CD4-positive, alpha-beta T cell (primary cell): ENCODE data around the gene GRM2. TPM values are rescaled to one million over a fixed set of nuclear protein-coding genes. Genes with fewer than 3 reads are reported as not detected.
A peak's percentile ranks its signal among the peaks of the same experiment; 100 is the strongest.

Experiments
- ATAC-seq: fragments of 200-7000 bp; cut with Tn5 transposase; one replicate; pipeline ENCODE4 v1.10.0; 2022; ENCODE audit warnings: mild to moderate bottlenecking; ENCODE audit not compliant: poor library complexity
- CTCF ChIA-PET: fragments of 350-600 bp; sonication (Branson Sonifier 250); formaldehyde crosslinking; loops from one replicate; lab custom pipeline; 2021; ENCODE audit warnings: antibody characterized with exemption, inconsistent platforms; lab: Charles Lee
- POLR2A ChIA-PET: fragments of 350-600 bp; sonication (Branson Sonifier 250); formaldehyde crosslinking; loops from one replicate; lab custom pipeline; 2021; ENCODE audit warnings: antibody characterized with exemption, inconsistent platforms; lab: Charles Lee
- DNase-seq, 14 experiments: peaks; one replicate each; pipeline ENCODE4 v3.0.0-alpha.2; 2013 to 2020; ENCODE audit warnings: mixed read lengths in 2 of 14
- H3K27ac ChIP-seq, 2 donors: one replicate each; pipeline versions ENCODE4 v1.5.1 to v1.7.0; 2013; ENCODE audit warnings: low read length in 2 of 2, low read depth in 1 of 2, mild to moderate bottlenecking in 1 of 2
- H3K27me3 ChIP-seq, 2 experiments: 1 replicate in 1 of 2; 2 replicates in 1 of 2; pipeline versions ENCODE4 v1.6.1 to v1.7.0; 2013; ENCODE audit warnings: low read length in 2 of 2, control low read depth in 1 of 2, mild to moderate bottlenecking in 1 of 2, moderate library complexity in 1 of 2; ENCODE audit not compliant: insufficient read depth in 2 of 2, control insufficient read depth in 1 of 2
- H3K36me3 ChIP-seq: one replicate; pipeline ENCODE4 v1.6.1; 2013; ENCODE audit warnings: low read length, control low read depth; ENCODE audit not compliant: insufficient read depth
- H3K4me1 ChIP-seq: one replicate; pipeline ENCODE4 v1.6.1; 2013; ENCODE audit warnings: low read length, control low read depth; ENCODE audit not compliant: insufficient read depth
- H3K4me3 ChIP-seq: one replicate; pipeline ENCODE4 v1.5.1; 2013; ENCODE audit warnings: mild to moderate bottlenecking, low read length, moderate library complexity
- H3K9me3 ChIP-seq, 2 experiments: 1 replicate in 1 of 2; 2 replicates in 1 of 2; pipeline versions ENCODE4 v1.6.1 to v1.7.0; 2013; ENCODE audit warnings: low read length in 2 of 2, mild to moderate bottlenecking in 2 of 2, control low read depth in 1 of 2, moderate library complexity in 1 of 2; ENCODE audit not compliant: control insufficient read depth in 1 of 2, insufficient read depth in 1 of 2
- H3K27ac Mint-ChIP-seq: one replicate; pipeline ENCODE4 v1.8.0; 2020; ENCODE audit warnings: mixed read lengths
- H3K27me3 Mint-ChIP-seq: one replicate; pipeline ENCODE4 v1.8.0; 2021; ENCODE audit warnings: mixed read lengths
- H3K36me3 Mint-ChIP-seq: one replicate; pipeline ENCODE4 v1.8.0; 2021; ENCODE audit warnings: low read depth, mixed read lengths
- H3K4me1 Mint-ChIP-seq: one replicate; pipeline ENCODE4 v1.8.0; 2021; ENCODE audit warnings: low read depth, mixed read lengths
- H3K4me3 Mint-ChIP-seq: one replicate; pipeline ENCODE4 v1.8.0; 2020; ENCODE audit warnings: mild to moderate bottlenecking, mixed read lengths
- H3K9me3 Mint-ChIP-seq: one replicate; pipeline ENCODE4 v1.8.0; 2020; ENCODE audit warnings: mixed read lengths
- CTCF ChIP-seq: fragments of 200-600 bp; IDR thresholded peaks from one replicate; pipeline ENCODE4 v1.8.0; 2022; ENCODE audit warnings: antibody characterized with exemption, mild to moderate bottlenecking
- intact Hi-C, 2 experiments: fragments of 100-400 bp; cut with DNase I in 1 of 2; cut with micrococcal nuclease in 1 of 2; formaldehyde crosslinking; loops; one replicate each; pipeline versions ENCODE4 v1.15.1 to v1.9.0; 2023 to 2025; cut with DNase I, micrococcal nuclease
- total RNA-seq, 174 experiments: library from RNA in 2 of 174; stranded (reverse) in 2 of 174; gene quantifications; one replicate each; pipeline ENCODE4 v1.2.3 and lab custom pipeline; 2021 to 2026

GRM2 gene
- total RNA-seq, 2 experiments from 2014 or later = 4.1 to 4.2 TPM

- no peak for TF ChIP-seq CTCF
- peaks cover 29% of the 10 kb centered on the region for H3K4me1 ChIP-seq
- CTCF ChIA-PET = no interaction called here
- Mint-ChIP-seq H3K4me1 (peaks cover 38% of the 10 kb centered on the region), H3K4me3 (no peak overlapping the region), H3K27me3 (no peaks in the 10 kb centered on the region), H3K9me3 (no peaks in the 10 kb centered on the region), H3K36me3 (no peaks in the 10 kb centered on the region), H3K27ac (no peak overlapping the region)
- peaks cover 0 to 6% of the 10 kb centered on the region in 2 experiments for H3K9me3 ChIP-seq
- intact Hi-C loops = no loop called here
- H3K27me3 ChIP-seq = no peaks in the 10 kb centered on the region
- DNase-seq (peak in 1 of 14 experiments; percentile 7), ATAC-seq (no peak)
- H3K36me3 ChIP-seq = no peaks in the 10 kb centered on the region
- POLR2A ChIA-PET = no interaction called here
- H3K4me3 ChIP-seq = no peak overlapping the region
- H3K27ac ChIP-seq = no peak overlapping the region
Measured at GRCh38 chr3:51717446-51717845, 10.6 kb downstream of the GRM2 start.

- DNase-seq (peak in 1 of 14 experiments; percentile 5), ATAC-seq (no peak)
- no peaks in the 10 kb centered on the region for H3K27me3 Mint-ChIP-seq
- Histone ChIP-seq H3K4me3 (no peak overlapping the region), H3K4me1 (peaks cover 29% of the 10 kb centered on the region), H3K9me3 (peaks cover 0 to 6% of the 10 kb centered on the region in 2 experiments), H3K27me3 (no peaks in the 10 kb centered on the region), H3K27ac (no peak overlapping the region), H3K36me3 (no peaks in the 10 kb centered on the region)
- H3K9me3 Mint-ChIP-seq = no peaks in the 10 kb centered on the region
- POLR2A ChIA-PET = no interaction called here
- peaks cover 40% of the 10 kb centered on the region for H3K4me1 Mint-ChIP-seq
- CTCF ChIA-PET = no interaction called here
- H3K4me3 Mint-ChIP-seq = no peak overlapping the region
- intact Hi-C loops = no loop called here
- H3K27ac Mint-ChIP-seq = no peak overlapping the region
- no peaks in the 10 kb centered on the region for H3K36me3 Mint-ChIP-seq
- no peak for TF ChIP-seq CTCF
Measured at GRCh38 chr3:51717947-51718346, 11.1 kb downstream of the GRM2 start.

DNA sequence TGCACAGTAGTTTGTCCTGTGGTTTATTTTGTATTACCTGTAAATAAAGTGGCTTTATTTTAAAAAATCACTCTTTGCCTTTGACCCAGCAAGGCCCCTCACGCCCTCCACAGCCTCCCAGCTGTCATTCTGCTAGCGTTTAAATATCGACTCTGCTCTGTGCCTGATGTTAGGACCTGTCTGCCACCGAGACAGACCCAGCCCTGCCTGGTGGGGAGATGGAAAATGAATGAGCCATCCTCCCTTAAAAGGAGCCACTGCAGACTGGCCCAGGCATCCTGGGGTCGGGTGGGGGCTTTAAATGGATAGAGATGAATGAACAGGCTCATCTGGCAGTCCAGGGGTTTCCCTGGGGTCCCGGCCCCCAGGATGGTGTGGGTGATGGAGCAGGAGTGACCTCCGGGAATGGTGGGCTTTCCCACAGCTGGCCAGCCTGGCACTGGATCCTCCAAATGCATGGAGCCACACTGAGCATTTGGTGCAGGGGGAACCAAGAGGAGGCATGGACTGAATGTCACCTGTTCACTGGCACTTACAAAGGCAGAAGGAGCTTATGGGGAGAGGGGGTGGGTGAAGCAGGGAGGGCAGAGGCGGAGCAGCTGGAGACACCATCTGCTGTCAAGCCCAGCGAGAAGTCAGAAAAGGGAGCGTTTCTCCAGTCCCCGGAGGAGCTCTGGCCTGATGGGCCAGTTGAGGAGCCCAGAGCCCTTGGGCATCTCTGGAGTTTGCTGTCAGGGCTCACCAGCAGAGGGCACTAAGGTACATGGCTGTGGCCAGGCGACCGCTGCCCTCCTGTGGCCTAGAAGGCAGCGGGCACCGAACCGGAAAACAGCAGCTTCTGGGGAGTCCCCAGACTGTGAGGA, 11.9 kb downstream of the GRM2 start:
- H3K4me3 Mint-ChIP-seq = no peak overlapping the region

More for the DNA sequence above, 11.9 kb downstream of the GRM2 start:
- Histone ChIP-seq H3K4me3 (no peak overlapping the region), H3K27ac (no peak overlapping the region), H3K4me1 (peaks cover 29% of the 10 kb centered on the region), H3K27me3 (no peaks in the 10 kb centered on the region), H3K36me3 (no peaks in the 10 kb centered on the region), H3K9me3 (peaks cover 0 to 6% of the 10 kb centered on the region in 2 experiments)
- ATAC-seq (no peak), DNase-seq (peak in 12 of 14 experiments; percentile 3 to 71 (median 18))
- intact Hi-C loops = no loop called here
- H3K27ac Mint-ChIP-seq = no peak overlapping the region
- ChIA-PET CTCF (interaction anchor here (0.7 kb wide), 1 partner anchor 12 kb away, joined by 3 read pairs; no protein-coding TSS in a partner anchor), POLR2A (interaction anchor here (1.0 kb wide), 1 partner anchor 219 kb away, joined by 4 read pairs; the partner anchor contains the start of gene DCAF1)
- peak; percentile 55 for TF ChIP-seq CTCF
- H3K9me3 Mint-ChIP-seq = no peaks in the 10 kb centered on the region
- H3K27me3 Mint-ChIP-seq = no peaks in the 10 kb centered on the region
- H3K36me3 Mint-ChIP-seq = no peaks in the 10 kb centered on the region
- peaks cover 40% of the 10 kb centered on the region for H3K4me1 Mint-ChIP-seq
